Left lung (tissue), 10 donors: ENCODE measurements around the gene SETD1A. TPM values are rescaled to one million over a fixed set of nuclear protein-coding genes. Genes with fewer than 3 reads are reported as not detected.

Source experiments
- ATAC-seq: fragments of 200-7000 bp; cut with Tn5 transposase; one replicate; pipeline ENCODE4 v1.9.1; 2020; ENCODE audit warnings: moderate library complexity
- DNase-seq, 4 donors: peaks; one replicate each; pipeline ENCODE4 v3.0.0-alpha.2; 2013 to 2020
- H3K27ac ChIP-seq, 2 donors: fragments of 200-600 bp; sonication (generic) in 1 of 2; one replicate each; pipeline versions ENCODE4 v1.5.0 to v1.8.0; 2020 to 2021
- H3K27me3 ChIP-seq, 2 donors: fragments of 200-600 bp; sonication (generic) in 1 of 2; one replicate each; pipeline versions ENCODE4 v1.5.0 to v1.8.0; 2020 to 2021
- H3K36me3 ChIP-seq, 2 donors: fragments of 200-600 bp; sonication (generic) in 1 of 2; one replicate each; pipeline versions ENCODE4 v1.5.0 to v1.8.0; 2020 to 2021
- H3K4me1 ChIP-seq, 2 donors: fragments of 200-600 bp; one replicate each; pipeline ENCODE4 v1.8.0; 2021
- H3K4me3 ChIP-seq, 2 donors: fragments of 200-600 bp; sonication (generic) in 1 of 2; one replicate each; pipeline versions ENCODE4 v1.5.0 to v1.8.0; 2020 to 2021; ENCODE audit warnings: mild to moderate bottlenecking in 1 of 2
- H3K9me3 ChIP-seq, 2 donors: fragments of 200-600 bp; sonication (generic) in 1 of 2; one replicate each; pipeline versions ENCODE4 v1.5.0 to v1.8.0; 2020 to 2021
- CTCF ChIP-seq, 2 donors: fragments of 200-600 bp; sonication (generic) in 1 of 2; IDR thresholded peaks; one replicate each; pipeline versions ENCODE4 v1.5.0 to v1.8.0; 2021; ENCODE audit warnings: antibody characterized with exemption in 2 of 2
- intact Hi-C, 2 donors: fragments of 100-400 bp; cut with DNase I; formaldehyde crosslinking; loops; one replicate each; pipeline versions ENCODE4 v1.11.2 to v1.14.2; 2022
- polyA plus RNA-seq, 6 donors: library from polyadenylated mRNA; unstranded; fragments of 120-200 nt; gene quantifications; one replicate each; pipeline ENCODE4 v1.2.1, GENCODE V29; 2013; ENCODE audit not compliant: insufficient read length in 6 of 6
- total RNA-seq, 2 donors: library from RNA; stranded (reverse); fragmentation: NEBNext Ultra II Directional; extraction: Animal tissue kit (Norgen Biotek cat#: 25700); gene quantifications; one replicate each; pipeline ENCODE4 v1.2.1, GENCODE V29; 2021
- donor health status: DM: no; HTN: yes; CAD: no.
- donor health status: DM: no; HTN: no; CAD: no.

The SETD1A gene
- total and polyA plus RNA-seq, 8 donors = 12.1 to 21.5 (median 15.3) TPM

GRCh38 chr16:30989469-30990047, 32.0 kb downstream of the SETD1A start:
- H3K9me3 ChIP-seq = no peaks in the 10 kb centered on the region
- DNase-seq (no peak), ATAC-seq (no peak)
- intact Hi-C loops = loop anchor here in 1 of 2 donors (10.0 kb wide), 2 partner anchors 445 to 875 kb away; no protein-coding TSS in a partner anchor
- peaks cover 0 to 21% of the 10 kb centered on the region in 2 donors for H3K36me3 ChIP-seq
- TF ChIP-seq CTCF (IDR thresholded peaks at IDR 0.05) = no peak
- peaks cover 5 to 17% of the 10 kb centered on the region in 2 donors for H3K4me1 ChIP-seq
- no peak overlapping the region for H3K27ac ChIP-seq
- H3K4me3 ChIP-seq = no peak overlapping the region
- H3K27me3 ChIP-seq = peaks cover 0 to 9% of the 10 kb centered on the region in 2 donors

GRCh38 chr16:30990105-30990504, 32.6 kb downstream of the SETD1A start:
- peaks cover 5 to 14% of the 10 kb centered on the region in 2 donors for H3K4me1 ChIP-seq
- peaks cover 0 to 18% of the 10 kb centered on the region in 2 donors for H3K36me3 ChIP-seq
- intact Hi-C loops = no loop called here
- H3K9me3 ChIP-seq = no peaks in the 10 kb centered on the region
- ATAC-seq = no peak
- H3K27me3 ChIP-seq = peaks cover 0 to 9% of the 10 kb centered on the region in 2 donors
- no peak for DNase-seq
- no peak overlapping the region for H3K4me3 ChIP-seq
- no peak overlapping the region for H3K27ac ChIP-seq
- TF ChIP-seq CTCF (IDR thresholded peaks at IDR 0.05) = no peak

GRCh38 chr16:30991052-30991451, 33.5 kb downstream of the SETD1A start:
- intact Hi-C loops = no loop called here
- DNase-seq (no peak), ATAC-seq (no peak)
- Histone ChIP-seq H3K36me3 (peaks cover 0 to 18% of the 10 kb centered on the region in 2 donors), H3K9me3 (no peaks in the 10 kb centered on the region), H3K27me3 (peaks cover 0 to 11% of the 10 kb centered on the region in 2 donors), H3K4me3 (no peak overlapping the region), H3K27ac (no peak overlapping the region), H3K4me1 (peaks cover 0 to 7% of the 10 kb centered on the region in 2 donors)
- no peak for TF ChIP-seq CTCF (IDR thresholded peaks at IDR 0.05)

GRCh38 chr16:30992276-30992780, 34.8 kb downstream of the SETD1A start:
- Histone ChIP-seq H3K4me3 (no peak overlapping the region), H3K4me1 (peaks cover 5 to 15% of the 10 kb centered on the region in 2 donors), H3K27me3 (peaks cover 0 to 24% of the 10 kb centered on the region in 2 donors), H3K36me3 (peaks cover 0 to 8% of the 10 kb centered on the region in 2 donors), H3K9me3 (no peaks in the 10 kb centered on the region), H3K27ac (no peak overlapping the region)
- intact Hi-C loops = no loop called here
- no peak for TF ChIP-seq CTCF (IDR thresholded peaks at IDR 0.05)
- ATAC-seq (no peak), DNase-seq (no peak)

GRCh38 chr16:30992931-30993816, 35.6 kb downstream of the SETD1A start:
- TF ChIP-seq CTCF (IDR thresholded peaks at IDR 0.05) = no peak
- Histone ChIP-seq H3K27me3 (peaks cover 0 to 28% of the 10 kb centered on the region in 2 donors), H3K4me3 (no peak overlapping the region), H3K27ac (no peak overlapping the region), H3K9me3 (no peaks in the 10 kb centered on the region), H3K36me3 (peaks cover 0 to under 1% of the 10 kb centered on the region in 2 donors), H3K4me1 (peaks cover 7 to 24% of the 10 kb centered on the region in 2 donors)
- DNase-seq (no peak), ATAC-seq (no peak)
- intact Hi-C loops = no loop called here
